ENCODE data around the gene ZSWIM7.

DNA sequence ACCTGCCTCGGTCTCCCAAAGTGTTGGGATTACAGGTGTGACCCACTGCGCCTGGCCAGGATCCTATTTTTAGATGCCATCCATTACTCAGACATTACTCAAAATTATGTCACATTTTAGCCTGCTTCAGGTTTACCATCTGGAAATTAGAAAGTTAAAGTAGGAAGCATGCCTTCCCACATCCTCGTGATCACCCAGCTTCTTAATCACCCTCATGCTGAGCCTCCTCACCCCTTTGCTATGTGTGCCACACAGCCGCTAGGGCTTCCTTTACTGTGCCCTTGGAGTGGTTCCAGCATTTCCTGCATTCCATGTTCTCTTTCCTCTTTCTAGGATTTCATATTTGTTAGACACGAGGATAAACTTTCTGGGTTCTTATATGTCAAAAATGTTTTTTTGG lies 45.3 kb downstream of the ZSWIM7 start:
- TF ChIP-seq POLR2AphosphoS5 (IDR thresholded peaks at IDR 0.05) (no peak), EP300 (IDR thresholded peaks at IDR 0.05) (no peak), POLR2A (IDR thresholded peaks at IDR 0.05) (no peak)
- TF ChIP-seq, protein P1, sequence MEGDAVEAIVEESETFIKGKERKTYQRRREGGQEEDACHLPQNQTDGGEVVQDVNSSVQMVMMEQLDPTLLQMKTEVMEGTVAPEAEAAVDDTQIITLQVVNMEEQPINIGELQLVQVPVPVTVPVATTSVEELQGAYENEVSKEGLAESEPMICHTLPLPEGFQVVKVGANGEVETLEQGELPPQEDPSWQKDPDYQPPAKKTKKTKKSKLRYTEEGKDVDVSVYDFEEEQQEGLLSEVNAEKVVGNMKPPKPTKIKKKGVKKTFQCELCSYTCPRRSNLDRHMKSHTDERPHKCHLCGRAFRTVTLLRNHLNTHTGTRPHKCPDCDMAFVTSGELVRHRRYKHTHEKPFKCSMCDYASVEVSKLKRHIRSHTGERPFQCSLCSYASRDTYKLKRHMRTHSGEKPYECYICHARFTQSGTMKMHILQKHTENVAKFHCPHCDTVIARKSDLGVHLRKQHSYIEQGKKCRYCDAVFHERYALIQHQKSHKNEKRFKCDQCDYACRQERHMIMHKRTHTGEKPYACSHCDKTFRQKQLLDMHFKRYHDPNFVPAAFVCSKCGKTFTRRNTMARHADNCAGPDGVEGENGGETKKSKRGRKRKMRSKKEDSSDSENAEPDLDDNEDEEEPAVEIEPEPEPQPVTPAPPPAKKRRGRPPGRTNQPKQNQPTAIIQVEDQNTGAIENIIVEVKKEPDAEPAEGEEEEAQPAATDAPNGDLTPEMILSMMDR (IDR thresholded peaks at IDR 0.05) = no peak

Measured in suprapubic skin (tissue), 4 donors.